Cardiac muscle cell (in vitro differentiated cells and primary cell): ENCODE results near the gene FER1L5. TPM values are rescaled to one million over a fixed set of nuclear protein-coding genes. Genes with fewer than 3 reads are reported as not detected.

ENCODE experiments used
- DNase-seq, 2 donors: peaks; one replicate each; pipeline versions ENCODE4 v3.0.0 to v3.0.0-alpha.2; 2010 to 2017; ENCODE audit warnings: low read depth in 1 of 2, low spot score in 1 of 2
- H3K27ac ChIP-seq: fragments of 200-600 bp; sonication (generic); 2 replicates; pipeline ENCODE4 v1.5.1; 2016
- H3K27me3 ChIP-seq: fragments of 200-600 bp; sonication (generic); 2 replicates; pipeline ENCODE4 v1.6.0; 2016; ENCODE audit warnings: control low read depth
- H3K36me3 ChIP-seq: fragments of 200-600 bp; sonication (generic); 2 replicates; pipeline ENCODE4 v1.5.1; 2016; ENCODE audit warnings: control low read depth
- H3K4me1 ChIP-seq: fragments of 200-600 bp; sonication (generic); 2 replicates; pipeline ENCODE4 v1.8.1; 2017; ENCODE audit warnings: low read depth, mild to moderate bottlenecking, mixed run types
- H3K4me3 ChIP-seq: fragments of 200-600 bp; sonication (generic); 2 replicates; pipeline ENCODE4 v1.5.1; 2016; ENCODE audit warnings: mild to moderate bottlenecking
- H3K9me3 ChIP-seq: fragments of 200-600 bp; sonication (generic); 2 replicates; pipeline ENCODE4 v1.5.1; 2017; ENCODE audit warnings: low read depth, mild to moderate bottlenecking, control low read depth
- polyA plus RNA-seq: library from polyadenylated mRNA; unstranded; fragments of >200 nt; fragmentation: Nextera tagmentation; extraction: Ambion mirVana; gene quantifications from 2 replicates; pipeline ENCODE4 v1.2.1, GENCODE V29; 2016
- total RNA-seq: library from RNA; depleted of rRNA; stranded (reverse); fragments of >200 nt; gene quantifications from 2 replicates; pipeline ENCODE4 v1.2.3, GENCODE V29; 2016
- TF ChIP-seq, protein P1 (sequence below): IDR thresholded peaks from 2 replicates; pipeline ENCODE4 v1.5.1; 2012; ENCODE audit warnings: low read depth, mild to moderate bottlenecking, low read length

FER1L5 gene
- total and polyA plus RNA-seq, 2 experiments from 2014 or later: 1.9 to 2.1 TPM

DNA sequence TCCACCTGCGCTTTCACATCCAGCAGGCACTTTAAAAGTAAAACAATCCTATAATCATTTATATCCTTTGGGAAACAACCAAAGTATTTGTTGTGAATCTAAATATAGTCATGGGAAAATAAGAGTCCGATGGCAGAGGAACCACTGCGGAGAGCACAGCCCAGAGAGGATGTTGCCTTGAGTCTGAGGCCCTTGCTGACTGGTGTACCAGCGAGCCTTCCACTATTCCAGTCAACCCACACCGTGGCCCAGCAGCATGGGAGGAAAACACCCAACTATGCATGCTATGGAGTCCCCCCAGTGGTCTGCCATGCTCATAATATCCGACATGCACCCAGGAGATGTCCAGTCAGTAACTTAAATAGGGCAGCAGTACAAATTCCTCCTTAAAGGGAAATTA lies 26.0 kb upstream of the FER1L5 start:
- Histone ChIP-seq H3K36me3 (peaks cover 47% of the 10 kb centered on the region), H3K27ac (peak overlapping the region; percentile 35), H3K9me3 (no peaks in the 10 kb centered on the region), H3K4me3 (no peak overlapping the region), H3K4me1 (no peaks in the 10 kb centered on the region), H3K27me3 (no peaks in the 10 kb centered on the region)
- TF ChIP-seq, protein P1, sequence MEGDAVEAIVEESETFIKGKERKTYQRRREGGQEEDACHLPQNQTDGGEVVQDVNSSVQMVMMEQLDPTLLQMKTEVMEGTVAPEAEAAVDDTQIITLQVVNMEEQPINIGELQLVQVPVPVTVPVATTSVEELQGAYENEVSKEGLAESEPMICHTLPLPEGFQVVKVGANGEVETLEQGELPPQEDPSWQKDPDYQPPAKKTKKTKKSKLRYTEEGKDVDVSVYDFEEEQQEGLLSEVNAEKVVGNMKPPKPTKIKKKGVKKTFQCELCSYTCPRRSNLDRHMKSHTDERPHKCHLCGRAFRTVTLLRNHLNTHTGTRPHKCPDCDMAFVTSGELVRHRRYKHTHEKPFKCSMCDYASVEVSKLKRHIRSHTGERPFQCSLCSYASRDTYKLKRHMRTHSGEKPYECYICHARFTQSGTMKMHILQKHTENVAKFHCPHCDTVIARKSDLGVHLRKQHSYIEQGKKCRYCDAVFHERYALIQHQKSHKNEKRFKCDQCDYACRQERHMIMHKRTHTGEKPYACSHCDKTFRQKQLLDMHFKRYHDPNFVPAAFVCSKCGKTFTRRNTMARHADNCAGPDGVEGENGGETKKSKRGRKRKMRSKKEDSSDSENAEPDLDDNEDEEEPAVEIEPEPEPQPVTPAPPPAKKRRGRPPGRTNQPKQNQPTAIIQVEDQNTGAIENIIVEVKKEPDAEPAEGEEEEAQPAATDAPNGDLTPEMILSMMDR: no peak
- no peak for DNase-seq

- Histone ChIP-seq H3K9me3 (no peaks in the 10 kb centered on the region), H3K36me3 (peaks cover 42% of the 10 kb centered on the region), H3K4me1 (no peaks in the 10 kb centered on the region), H3K4me3 (no peak overlapping the region), H3K27me3 (no peaks in the 10 kb centered on the region), H3K27ac (no peak overlapping the region)
- TF ChIP-seq, protein P1: no peak
- DNase-seq: no peak
These were observed 25.6 kb upstream of the FER1L5 start for GRCh38 chr2:96617012-96617411.

- no peak overlapping the region for H3K27ac ChIP-seq
- H3K27me3 ChIP-seq: no peaks in the 10 kb centered on the region
- no peaks in the 10 kb centered on the region for H3K9me3 ChIP-seq
- H3K36me3 ChIP-seq: peaks cover 25% of the 10 kb centered on the region
- no peak overlapping the region for H3K4me3 ChIP-seq
- H3K4me1 ChIP-seq: no peaks in the 10 kb centered on the region
- DNase-seq: peak in 1 of 2 donors; percentile 87
- TF ChIP-seq, protein P1: no peak
These were observed 23.8 kb upstream of the FER1L5 start for GRCh38 chr2:96618596-96619283.

DNA sequence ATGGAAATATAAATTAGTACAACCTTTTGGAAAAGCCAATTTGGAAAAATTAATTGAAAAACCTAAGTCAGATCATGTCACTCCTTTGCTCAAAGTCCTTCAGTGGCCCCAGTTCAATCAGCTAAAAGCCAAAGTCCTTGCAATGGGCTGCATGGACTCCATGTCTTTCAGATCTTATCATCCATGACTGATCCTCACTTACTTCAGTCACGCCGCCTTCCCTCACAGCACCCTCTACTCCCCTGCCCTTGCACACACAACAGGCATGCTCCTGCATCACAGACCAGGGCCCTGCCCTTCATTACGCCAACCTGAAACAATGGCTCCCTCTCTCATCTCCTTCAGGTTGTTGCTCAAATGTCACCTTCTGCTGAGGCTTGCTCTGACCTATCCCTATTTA lies 20.0 kb upstream of the FER1L5 start:
- no peak overlapping the region for H3K4me3 ChIP-seq
- DNase-seq: no peak
- H3K4me1 ChIP-seq: no peaks in the 10 kb centered on the region
- no peak overlapping the region for H3K27ac ChIP-seq
- no peaks in the 10 kb centered on the region for H3K9me3 ChIP-seq
- TF ChIP-seq, protein P1: no peak
- no peaks in the 10 kb centered on the region for H3K27me3 ChIP-seq
- H3K36me3 ChIP-seq: peaks cover 23% of the 10 kb centered on the region

GRCh38 chr2:96623116-96623515 lies 19.4 kb upstream of the FER1L5 start:
- Histone ChIP-seq H3K27ac (no peak overlapping the region), H3K9me3 (no peaks in the 10 kb centered on the region), H3K36me3 (peaks cover 25% of the 10 kb centered on the region)

More at GRCh38 chr2:96623116-96623515, 19.4 kb upstream of the FER1L5 start:
- no peaks in the 10 kb centered on the region for H3K27me3 ChIP-seq
- DNase-seq: no peak
- TF ChIP-seq, protein P1: no peak
- no peaks in the 10 kb centered on the region for H3K4me1 ChIP-seq
- no peak overlapping the region for H3K4me3 ChIP-seq
